ENCODE data around the gene SNAPIN. TPM values are rescaled to one million over a fixed set of nuclear protein-coding genes. Genes with fewer than 3 reads are reported as not detected.
A peak's percentile ranks its signal among the peaks of the same experiment; 100 is the strongest.

The SNAPIN gene
- total RNA-seq, 1 donor from 2014 or later: 62.1 TPM

- intact Hi-C loops (cut with DNase I): loop anchor here (5.0 kb wide), 1 partner anchor 47 kb away; the partner anchor contains the start of gene ILF2
- no peak for DNase-seq (ENCODE audit: low spot score)
Measured at GRCh38 chr1:153624965-153625611, 33.4 kb upstream of the SNAPIN start.

- intact Hi-C loops (cut with DNase I): loop anchor here (5.0 kb wide), 1 partner anchor 46 kb away; the partner anchor contains the start of gene ILF2
Measured at GRCh38 chr1:153626477-153626903, 32.0 kb upstream of the SNAPIN start.

GRCh38 chr1:153626904-153627714, 31.4 kb upstream of the SNAPIN start, which contains the start of gene S100A13:
Gene S100A13 (minus strand): TSS chr1:153627505. CDS start chr1:153626472, 1,033 bp downstream.
- intact Hi-C loops (cut with DNase I): loop anchor here (5.0 kb wide), 1 partner anchor 45 kb away; the partner anchor contains the start of gene ILF2
- DNase-seq (ENCODE audit: low spot score): no peak

More at GRCh38 chr1:153626477-153626903, 32.0 kb upstream of the SNAPIN start:
- DNase-seq (ENCODE audit: low spot score): no peak

- intact Hi-C loops (cut with DNase I): loop anchor here (5.0 kb wide), 1 partner anchor 44 kb away; the partner anchor contains the start of gene ILF2
- DNase-seq (ENCODE audit: low spot score): peak; percentile 86
Measured at GRCh38 chr1:153627715-153628626, 30.5 kb upstream of the SNAPIN start, which contains the start of gene S100A1. Gene S100A1 (plus strand): TSS chr1:153628434. CDS start chr1:153630522, 2,088 bp downstream.

GRCh38 chr1:153628638-153629342, 29.7 kb upstream of the SNAPIN start:
- peak; percentile 17 for DNase-seq (ENCODE audit: low spot score)
- intact Hi-C loops (cut with DNase I): loop anchor here (5.0 kb wide), 1 partner anchor 44 kb away; the partner anchor contains the start of gene ILF2

GRCh38 chr1:153629343-153629665, 29.2 kb upstream of the SNAPIN start:
- intact Hi-C loops (cut with DNase I): loop anchor here (5.0 kb wide), 1 partner anchor 43 kb away; the partner anchor contains the start of gene ILF2
- DNase-seq (ENCODE audit: low spot score): peak; percentile 60

GRCh38 chr1:153629971-153630370, 28.5 kb upstream of the SNAPIN start:
- intact Hi-C loops (cut with DNase I): loop anchor here (5.0 kb wide), 2 partner anchors 42 to 123 kb away; partner anchors contain the start of gene ILF2
- DNase-seq (ENCODE audit: low spot score): peak; percentile 90

- peak; percentile 33 for DNase-seq (ENCODE audit: low spot score)
- intact Hi-C loops (cut with DNase I): loop anchor here (5.0 kb wide), 1 partner anchor 123 kb away; no protein-coding TSS in a partner anchor
Measured at GRCh38 chr1:153630384-153630783, 28.1 kb upstream of the SNAPIN start.

- intact Hi-C loops (cut with DNase I): loop anchor here (5.0 kb wide), 1 partner anchor 124 kb away; no protein-coding TSS in a partner anchor
Measured at GRCh38 chr1:153631047-153632022, 27.2 kb upstream of the SNAPIN start.

GRCh38 chr1:153633161-153633753, 25.2 kb upstream of the SNAPIN start:
- peak; percentile 26 for DNase-seq (ENCODE audit: low spot score)
- intact Hi-C loops (cut with DNase I): loop anchor here (5.0 kb wide), 1 partner anchor 126 kb away; no protein-coding TSS in a partner anchor

More at GRCh38 chr1:153631047-153632022, 27.2 kb upstream of the SNAPIN start:
- DNase-seq (ENCODE audit: low spot score): peak; percentile 63

GRCh38 chr1:153633754-153634665, 24.5 kb upstream of the SNAPIN start, which contains the start of gene CHTOP:
Gene CHTOP (plus strand): TSS chr1:153634066. CDS start chr1:153636589, 2,523 bp downstream.
- intact Hi-C loops (cut with DNase I): loop anchor here (2.0 to 5.0 kb wide), 2 partner anchors 25 to 127 kb away; partner anchors contain the start of gene SNAPIN

GRCh38 chr1:153635872-153636271, 22.6 kb upstream of the SNAPIN start:
- intact Hi-C loops (cut with DNase I): loop anchor here (2.0 to 5.0 kb wide), 2 partner anchors 23 to 91 kb away; partner anchors contain the start of genes INTS3 and SNAPIN
- DNase-seq (ENCODE audit: low spot score): no peak

More at GRCh38 chr1:153633754-153634665, 24.5 kb upstream of the SNAPIN start, which contains the start of gene CHTOP:
- peak; percentile 99 for DNase-seq (ENCODE audit: low spot score)

- intact Hi-C loops (cut with DNase I): loop anchor here (5.0 kb wide), 1 partner anchor 91 kb away; the partner anchor contains the start of gene INTS3
- DNase-seq (ENCODE audit: low spot score): no peak
Measured at GRCh38 chr1:153636312-153636711, 22.2 kb upstream of the SNAPIN start.

- DNase-seq (ENCODE audit: low spot score): no peak
- intact Hi-C loops (cut with DNase I): loop anchor here (5.0 kb wide), 1 partner anchor 89 kb away; the partner anchor contains the start of gene INTS3
Measured at GRCh38 chr1:153638261-153638660, 20.2 kb upstream of the SNAPIN start.

- DNase-seq (ENCODE audit: low spot score): no peak
- intact Hi-C loops (cut with DNase I): loop anchor here (5.0 kb wide), 1 partner anchor 88 kb away; the partner anchor contains the start of gene INTS3
Measured at GRCh38 chr1:153639280-153639679, 19.2 kb upstream of the SNAPIN start.
